Measurements from ENCODE around the gene RRAD. TPM values are rescaled to one million over a fixed set of nuclear protein-coding genes. Genes with fewer than 3 reads are reported as not detected.
A peak's percentile ranks its signal among the peaks of the same experiment; 100 is the strongest.

The RRAD gene
- total RNA-seq, 1 donor from 2014 or later: 11.1 TPM

DNA sequence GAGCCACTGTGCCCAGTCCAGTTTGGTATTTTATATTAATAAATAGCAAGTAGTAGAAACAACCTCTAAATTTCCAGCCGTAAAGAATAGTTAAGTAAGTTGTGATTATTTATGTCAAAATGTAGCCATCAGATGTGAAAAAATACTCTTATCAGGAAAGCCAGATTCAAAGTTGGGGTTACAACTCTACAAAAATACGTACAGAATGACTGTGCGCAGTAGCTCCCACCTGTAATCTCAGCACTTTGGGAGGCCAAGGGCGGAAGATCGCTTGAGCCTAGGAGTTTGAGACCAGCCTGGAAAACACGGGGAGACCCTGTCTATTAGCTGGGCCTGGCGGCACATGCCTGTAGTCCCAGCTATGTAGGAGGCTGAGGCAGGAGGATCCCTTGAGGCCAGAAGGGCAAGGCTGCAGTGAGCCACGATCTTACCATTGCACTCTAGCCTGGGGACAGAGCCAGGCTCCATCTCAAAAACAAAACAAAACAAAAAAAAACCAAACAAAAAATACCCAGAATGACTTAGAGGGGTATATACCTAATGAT, 43.3 kb downstream of the RRAD start:
- H3K4me3 ChIP-seq: peak overlapping the region; percentile 88
- H3K9me3 ChIP-seq: no peaks in the 10 kb centered on the region
- TF ChIP-seq, protein P1, sequence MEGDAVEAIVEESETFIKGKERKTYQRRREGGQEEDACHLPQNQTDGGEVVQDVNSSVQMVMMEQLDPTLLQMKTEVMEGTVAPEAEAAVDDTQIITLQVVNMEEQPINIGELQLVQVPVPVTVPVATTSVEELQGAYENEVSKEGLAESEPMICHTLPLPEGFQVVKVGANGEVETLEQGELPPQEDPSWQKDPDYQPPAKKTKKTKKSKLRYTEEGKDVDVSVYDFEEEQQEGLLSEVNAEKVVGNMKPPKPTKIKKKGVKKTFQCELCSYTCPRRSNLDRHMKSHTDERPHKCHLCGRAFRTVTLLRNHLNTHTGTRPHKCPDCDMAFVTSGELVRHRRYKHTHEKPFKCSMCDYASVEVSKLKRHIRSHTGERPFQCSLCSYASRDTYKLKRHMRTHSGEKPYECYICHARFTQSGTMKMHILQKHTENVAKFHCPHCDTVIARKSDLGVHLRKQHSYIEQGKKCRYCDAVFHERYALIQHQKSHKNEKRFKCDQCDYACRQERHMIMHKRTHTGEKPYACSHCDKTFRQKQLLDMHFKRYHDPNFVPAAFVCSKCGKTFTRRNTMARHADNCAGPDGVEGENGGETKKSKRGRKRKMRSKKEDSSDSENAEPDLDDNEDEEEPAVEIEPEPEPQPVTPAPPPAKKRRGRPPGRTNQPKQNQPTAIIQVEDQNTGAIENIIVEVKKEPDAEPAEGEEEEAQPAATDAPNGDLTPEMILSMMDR (IDR thresholded peaks at IDR 0.05): no peak
- DNase-seq (no peak), ATAC-seq (no peak)
- peaks cover 27% of the 10 kb centered on the region for H3K36me3 ChIP-seq
- intact Hi-C loops (cut with DNase I): no loop called here
- H3K27me3 ChIP-seq: no peaks in the 10 kb centered on the region
- no peak overlapping the region for H3K27ac ChIP-seq
- H3K4me1 ChIP-seq: peaks cover 19% of the 10 kb centered on the region

DNA sequence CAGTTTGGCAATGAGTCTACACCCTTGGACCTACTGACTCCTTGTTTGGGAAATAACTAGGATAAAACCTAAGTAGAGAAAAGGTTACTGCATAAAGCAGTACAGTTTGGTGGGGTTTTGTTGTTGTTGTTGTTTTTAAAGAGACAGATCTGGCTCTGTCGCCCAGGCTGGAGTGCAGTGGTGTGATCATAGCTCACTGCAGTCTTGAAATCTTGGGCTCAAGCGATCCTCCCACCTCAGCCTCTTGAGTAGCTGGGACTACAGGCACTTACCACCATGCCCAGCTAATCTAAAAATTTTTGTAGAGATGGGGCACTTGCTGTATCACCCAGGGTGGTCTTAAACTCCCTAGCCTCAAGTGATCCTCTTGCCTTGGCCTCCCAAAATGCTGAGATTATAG, 43.8 kb downstream of the RRAD start:
- intact Hi-C loops (cut with DNase I): no loop called here
- no peak for ATAC-seq

DNA sequence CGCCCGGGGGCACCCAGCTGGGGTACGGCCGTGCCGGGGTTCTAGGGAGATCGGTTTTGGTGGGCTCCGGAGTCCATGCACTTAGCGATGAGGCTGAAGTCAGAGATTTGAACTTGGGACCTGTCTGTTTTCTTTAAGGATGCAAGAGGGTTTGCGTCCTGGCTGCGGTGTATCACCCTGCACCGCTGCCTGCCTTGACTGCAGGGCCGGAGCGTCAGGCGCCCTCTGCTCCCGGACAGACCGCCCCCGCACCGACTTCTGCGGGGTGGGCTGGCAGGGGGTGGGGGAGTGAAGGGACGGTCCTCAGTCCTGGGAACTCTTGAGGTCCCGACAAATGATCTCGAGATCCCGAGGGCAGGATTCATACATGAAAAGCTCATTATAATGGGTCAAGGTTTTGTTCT, 44.3 kb downstream of the RRAD start:
- H3K27ac ChIP-seq: peak overlapping the region; percentile 90
- TF ChIP-seq, protein P1 (IDR thresholded peaks at IDR 0.05): no peak
- H3K27me3 ChIP-seq: no peaks in the 10 kb centered on the region
- peaks cover 19% of the 10 kb centered on the region for H3K4me1 ChIP-seq
- no peak for DNase-seq
- H3K4me3 ChIP-seq: peak overlapping the region; percentile 88
- peaks cover 19% of the 10 kb centered on the region for H3K36me3 ChIP-seq
- intact Hi-C loops (cut with DNase I): no loop called here
- peak; percentile 7 for ATAC-seq
- no peaks in the 10 kb centered on the region for H3K9me3 ChIP-seq

More for the DNA sequence above, 43.8 kb downstream of the RRAD start:
- Histone ChIP-seq H3K27ac (no peak overlapping the region), H3K4me1 (peaks cover 19% of the 10 kb centered on the region), H3K9me3 (no peaks in the 10 kb centered on the region), H3K27me3 (no peaks in the 10 kb centered on the region), H3K4me3 (peak overlapping the region; percentile 88), H3K36me3 (peaks cover 24% of the 10 kb centered on the region)
- TF ChIP-seq, protein P1 (IDR thresholded peaks at IDR 0.05): no peak
- no peak for DNase-seq

DNA sequence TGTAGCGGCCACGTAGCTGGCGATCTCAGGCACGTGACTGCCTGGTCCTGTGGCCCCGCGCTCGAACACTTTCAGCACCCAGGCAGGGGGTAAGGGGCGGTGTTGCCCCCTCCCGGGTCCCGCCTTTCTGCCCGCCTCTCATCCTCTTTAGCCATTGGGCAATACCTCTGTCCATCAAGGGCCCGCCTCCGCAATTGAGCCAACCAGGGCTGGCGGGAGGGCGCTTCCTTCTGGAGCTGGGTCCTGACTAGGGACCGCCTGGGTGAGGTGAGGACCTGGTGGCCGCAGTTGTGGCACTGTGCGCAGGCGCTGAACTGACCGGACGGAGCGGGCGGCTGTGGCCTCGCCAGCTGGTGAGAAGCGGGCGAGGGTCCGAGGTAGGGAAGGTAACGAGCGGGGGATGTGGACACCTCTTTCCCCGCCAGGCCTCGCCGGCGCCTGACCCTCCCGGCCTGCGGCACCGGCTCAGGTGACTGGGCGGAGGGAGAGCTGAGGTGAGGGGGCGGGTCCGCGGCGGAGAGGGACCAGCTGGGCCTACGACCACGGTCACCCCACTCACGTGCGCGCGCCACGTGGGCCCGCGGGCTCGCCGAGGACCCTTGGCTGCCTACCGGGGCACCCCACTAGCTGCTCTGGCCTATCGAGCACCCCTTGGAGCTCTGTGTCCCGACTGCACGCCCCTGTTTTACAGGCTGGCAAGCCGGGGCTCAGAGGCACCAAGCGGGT, 44.9 kb downstream of the RRAD start, which contains the start of gene PDP2:
Gene PDP2, plus strand, starts transcription at position 228 of the 726 bp plus-strand sequence. CDS start 3,770 bp downstream, outside the sequence.
- Histone ChIP-seq H3K4me3 (peak within 1 kb of the TSS; percentile 88), H3K9me3 (no peaks in the 10 kb centered on the region), H3K4me1 (peaks cover 19% of the 10 kb centered on the region), H3K36me3 (peaks cover 13% of the 10 kb centered on the region), H3K27ac (peak within 1 kb of the TSS; percentile 90), H3K27me3 (no peaks in the 10 kb centered on the region)
- ATAC-seq (peak; percentile 97), DNase-seq (peak; percentile 96)
- intact Hi-C loops (cut with DNase I): no loop called here
- TF ChIP-seq, protein P1 (IDR thresholded peaks at IDR 0.05): no peak

DNA sequence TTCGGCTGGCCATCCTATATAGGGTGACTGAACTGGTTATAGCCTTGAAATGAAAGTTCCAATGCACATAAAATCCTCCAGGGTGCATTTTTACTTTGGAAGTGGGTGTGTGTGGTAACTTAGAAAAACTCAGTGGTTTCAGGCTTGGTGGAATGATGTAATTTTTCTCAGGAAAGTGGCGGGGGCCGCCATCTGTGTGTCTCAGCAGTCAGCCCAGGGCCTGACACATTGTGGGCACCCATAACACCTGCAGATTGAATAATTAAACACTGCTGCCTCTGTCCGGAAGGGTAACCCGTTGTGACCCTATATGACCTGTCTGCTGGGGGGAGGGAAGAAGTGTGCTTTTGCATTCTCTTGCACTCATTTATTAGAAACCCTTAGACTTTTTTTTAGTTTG, 47.3 kb downstream of the RRAD start:
- H3K36me3 ChIP-seq: no peaks in the 10 kb centered on the region
- ATAC-seq (no peak), DNase-seq (no peak)
- no peaks in the 10 kb centered on the region for H3K27me3 ChIP-seq
- H3K4me1 ChIP-seq: peaks cover 27% of the 10 kb centered on the region
- TF ChIP-seq, protein P1 (IDR thresholded peaks at IDR 0.05): no peak
- H3K4me3 ChIP-seq: no peak overlapping the region
- intact Hi-C loops (cut with DNase I): no loop called here
- no peaks in the 10 kb centered on the region for H3K9me3 ChIP-seq
- no peak overlapping the region for H3K27ac ChIP-seq
